ENCODE data around the gene KIAA0319L.

- TF ChIP-seq CTCF (conservative IDR thresholded peaks at IDR 0.05) (no peak), ZFX (IDR thresholded peaks at IDR 0.05) (no peak)
These were observed 40.7 kb upstream of the KIAA0319L start for GRCh38 chr1:35597870-35598269.
